T-helper 22 cell (primary cell): Measurements from ENCODE around the gene TOP2A.

Experiments
- DNase-seq: peaks from one replicate; pipeline ENCODE4 v3.0.0-alpha.2; 2020; ENCODE audit warnings: low read depth

Gene TOP2A

GRCh38 chr17:40417609-40418427 lies at the start of gene TOP2A:
Gene TOP2A (minus strand): TSS chr17:40417896. CDS start chr17:40417791, 105 bp downstream.
- peak; percentile 91 for DNase-seq

- DNase-seq, result no peak
Measured at GRCh38 chr17:40467281-40467867, 49.7 kb upstream of the TOP2A start.

- no peak for DNase-seq
Measured at GRCh38 chr17:40466298-40466971, 48.7 kb upstream of the TOP2A start.

GRCh38 chr17:40464392-40464855 lies 46.7 kb upstream of the TOP2A start:
- no peak for DNase-seq

- DNase-seq, result no peak
Measured at GRCh38 chr17:40463122-40463550, 45.4 kb upstream of the TOP2A start.

GRCh38 chr17:40462343-40463121 lies 44.8 kb upstream of the TOP2A start:
- DNase-seq, result no peak

- no peak for DNase-seq
Measured at GRCh38 chr17:40461732-40462342, 44.1 kb upstream of the TOP2A start.

GRCh38 chr17:40460968-40461731 lies 43.5 kb upstream of the TOP2A start:
- DNase-seq, result no peak

GRCh38 chr17:40460604-40460967 lies 42.9 kb upstream of the TOP2A start:
- DNase-seq, result no peak

- no peak for DNase-seq
Measured at GRCh38 chr17:40459636-40460603, 42.2 kb upstream of the TOP2A start.

GRCh38 chr17:40458851-40459482 lies 41.3 kb upstream of the TOP2A start:
- DNase-seq, result no peak

- DNase-seq, result no peak
Measured at GRCh38 chr17:40457964-40458791, 40.5 kb upstream of the TOP2A start.

GRCh38 chr17:40457369-40457768 lies 39.7 kb upstream of the TOP2A start:
- DNase-seq, result no peak

GRCh38 chr17:40456396-40456951 lies 38.8 kb upstream of the TOP2A start:
- DNase-seq, result no peak

GRCh38 chr17:40454613-40454995 lies 36.9 kb upstream of the TOP2A start:
- no peak for DNase-seq

GRCh38 chr17:40453881-40454612 lies 36.4 kb upstream of the TOP2A start:
- DNase-seq, result no peak

- DNase-seq, result no peak
Measured at GRCh38 chr17:40452921-40453378, 35.3 kb upstream of the TOP2A start.
